ENCODE measurements around the gene RALGDS.

RALGDS gene

GRCh38 chr9:133099726-133100505 is 21.1 kb downstream of the RALGDS start (continued):
- TF ChIP-seq ZNF26 (tag by site-specific recombination; IDR thresholded peaks at IDR 0.05) (no peak), ZFP37 (tag by site-specific recombination; IDR thresholded peaks at IDR 0.05) (no peak), ZFP41 (tag by site-specific recombination; IDR thresholded peaks at IDR 0.05; ENCODE audit: borderline replicate concordance) (no peak), ZEB2 (tag by site-specific recombination; IDR thresholded peaks at IDR 0.05) (no peak), RBAK (tag by site-specific recombination; IDR thresholded peaks at IDR 0.05) (no peak), ZNF560 (tag by site-specific recombination; IDR thresholded peaks at IDR 0.05; ENCODE audit: borderline replicate concordance) (no peak), HIC1 (tag by site-specific recombination; IDR thresholded peaks at IDR 0.05) (no peak)

- no peak for TF ChIP-seq ZNF48 (tag by site-specific recombination; IDR thresholded peaks at IDR 0.05)
- TF ChIP-seq ZNF398 (tag by site-specific recombination; IDR thresholded peaks at IDR 0.05) = no peak
- TF ChIP-seq ZNF785 (tag by site-specific recombination; IDR thresholded peaks at IDR 0.05) = no peak
- TF ChIP-seq PATZ1 (tag by site-specific recombination; IDR thresholded peaks at IDR 0.05) = no peak
- TF ChIP-seq ZNF169 (tag by site-specific recombination; IDR thresholded peaks at IDR 0.05) = no peak
- no peak for TF ChIP-seq ZSCAN23 (tag by site-specific recombination; IDR thresholded peaks at IDR 0.05)
- TF ChIP-seq ZNF549 (tag by site-specific recombination; IDR thresholded peaks at IDR 0.05) = no peak
- TF ChIP-seq ZNF610 (tag by site-specific recombination; IDR thresholded peaks at IDR 0.05; ENCODE audit: borderline replicate concordance) = no peak
- no peak for TF ChIP-seq ZNF133 (tag by site-specific recombination; IDR thresholded peaks at IDR 0.05)
- TF ChIP-seq ZNF121 (tag by site-specific recombination; IDR thresholded peaks at IDR 0.05) = no peak
- TF ChIP-seq SP2 (tag by site-specific recombination; IDR thresholded peaks at IDR 0.05) = no peak
- no peak for TF ChIP-seq ZNF664 (tag by site-specific recombination; IDR thresholded peaks at IDR 0.05)
- TF ChIP-seq ZNF654 (tag by site-specific recombination; IDR thresholded peaks at IDR 0.05; ENCODE audit: low read depth) = no peak
- TF ChIP-seq ATF2 (tag by site-specific recombination; IDR thresholded peaks at IDR 0.05; ENCODE audit: low read depth) = no peak
- TF ChIP-seq CTCF (tag by site-specific recombination; IDR thresholded peaks at IDR 0.05) = no peak
- TF ChIP-seq ZNF792 (tag by site-specific recombination; IDR thresholded peaks at IDR 0.05) = no peak
- TF ChIP-seq ZNF140 (tag by site-specific recombination; IDR thresholded peaks at IDR 0.05) = no peak
- TF ChIP-seq ZNF404 (tag by site-specific recombination; IDR thresholded peaks at IDR 0.05) = no peak
- no peak for TF ChIP-seq HOXC10 (CRISPR knock-in tag; IDR thresholded peaks at IDR 0.05)
- ChIA-PET POLR2A (interaction anchor here (1.2 kb wide), 1 partner anchor 17 kb away, joined by 3 read pairs; no protein-coding TSS in a partner anchor), CTCF (interaction anchor here (1.0 to 22.4 kb wide), 2 partner anchors 48 to 58 kb away, joined by 3 to 342 read pairs; no protein-coding TSS in a partner anchor)
- Histone ChIP-seq H3K9me3 (ENCODE audit: control insufficient read depth, insufficient read depth, low read depth, low read length) (no peaks in the 10 kb centered on the region), H3K4me1 (ENCODE audit: control insufficient read depth, insufficient read depth, low read length) (no peaks in the 10 kb centered on the region), H3K4me3 (ENCODE audit: low read depth, low read length) (no peak overlapping the region), H3K27ac (ENCODE audit: extremely low read depth, low read depth, low read length) (no peak overlapping the region), H3K36me3 (ENCODE audit: control insufficient read depth in 2 of 2, insufficient read depth in 1 of 2, low read length in 2 of 2) (peaks cover 0 to 69% of the 10 kb centered on the region in 2 experiments; a peak in 1 of 3 replicates)
These were observed 22.2 kb downstream of the RALGDS start for GRCh38 chr9:133098871-133099270.
